ENCODE results near the gene TUG1. TPM values are rescaled to one million over a fixed set of nuclear protein-coding genes. Genes with fewer than 3 reads are reported as not detected.
A peak's percentile ranks its signal among the peaks of the same experiment; 100 is the strongest.

The TUG1 gene
- total RNA-seq, 1 donor from 2014 or later, result 112 TPM

DNA sequence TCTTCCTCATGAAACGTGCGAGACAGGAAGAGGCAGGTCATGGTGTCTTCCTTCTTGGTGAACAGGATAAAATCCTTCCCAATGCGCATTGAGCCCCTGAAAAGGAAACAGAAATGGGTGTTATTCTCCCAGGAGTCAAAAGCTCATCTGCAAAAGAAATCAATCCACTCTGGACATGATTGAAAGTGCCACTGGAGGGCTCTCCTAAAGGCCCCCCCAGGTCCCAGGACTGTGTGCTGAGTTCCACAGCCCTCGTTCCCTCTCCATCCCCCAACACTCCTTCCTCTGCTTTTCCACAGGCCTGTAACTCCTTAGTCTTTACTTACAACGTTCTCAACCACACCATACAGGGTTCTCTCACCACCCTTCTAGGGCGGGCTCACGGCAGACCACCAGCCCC, 22.7 kb upstream of the TUG1 start:
- Mint-ChIP-seq H3K36me3 (ENCODE audit: unreplicated experiment) (peaks cover 6% of the 10 kb centered on the region), H3K27ac (ENCODE audit: unreplicated experiment) (no peak overlapping the region)
- TF ChIP-seq, protein P1, sequence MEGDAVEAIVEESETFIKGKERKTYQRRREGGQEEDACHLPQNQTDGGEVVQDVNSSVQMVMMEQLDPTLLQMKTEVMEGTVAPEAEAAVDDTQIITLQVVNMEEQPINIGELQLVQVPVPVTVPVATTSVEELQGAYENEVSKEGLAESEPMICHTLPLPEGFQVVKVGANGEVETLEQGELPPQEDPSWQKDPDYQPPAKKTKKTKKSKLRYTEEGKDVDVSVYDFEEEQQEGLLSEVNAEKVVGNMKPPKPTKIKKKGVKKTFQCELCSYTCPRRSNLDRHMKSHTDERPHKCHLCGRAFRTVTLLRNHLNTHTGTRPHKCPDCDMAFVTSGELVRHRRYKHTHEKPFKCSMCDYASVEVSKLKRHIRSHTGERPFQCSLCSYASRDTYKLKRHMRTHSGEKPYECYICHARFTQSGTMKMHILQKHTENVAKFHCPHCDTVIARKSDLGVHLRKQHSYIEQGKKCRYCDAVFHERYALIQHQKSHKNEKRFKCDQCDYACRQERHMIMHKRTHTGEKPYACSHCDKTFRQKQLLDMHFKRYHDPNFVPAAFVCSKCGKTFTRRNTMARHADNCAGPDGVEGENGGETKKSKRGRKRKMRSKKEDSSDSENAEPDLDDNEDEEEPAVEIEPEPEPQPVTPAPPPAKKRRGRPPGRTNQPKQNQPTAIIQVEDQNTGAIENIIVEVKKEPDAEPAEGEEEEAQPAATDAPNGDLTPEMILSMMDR (IDR thresholded peaks at IDR 0.05; ENCODE audit: partially characterized antibody, unreplicated experiment), result no peak

DNA sequence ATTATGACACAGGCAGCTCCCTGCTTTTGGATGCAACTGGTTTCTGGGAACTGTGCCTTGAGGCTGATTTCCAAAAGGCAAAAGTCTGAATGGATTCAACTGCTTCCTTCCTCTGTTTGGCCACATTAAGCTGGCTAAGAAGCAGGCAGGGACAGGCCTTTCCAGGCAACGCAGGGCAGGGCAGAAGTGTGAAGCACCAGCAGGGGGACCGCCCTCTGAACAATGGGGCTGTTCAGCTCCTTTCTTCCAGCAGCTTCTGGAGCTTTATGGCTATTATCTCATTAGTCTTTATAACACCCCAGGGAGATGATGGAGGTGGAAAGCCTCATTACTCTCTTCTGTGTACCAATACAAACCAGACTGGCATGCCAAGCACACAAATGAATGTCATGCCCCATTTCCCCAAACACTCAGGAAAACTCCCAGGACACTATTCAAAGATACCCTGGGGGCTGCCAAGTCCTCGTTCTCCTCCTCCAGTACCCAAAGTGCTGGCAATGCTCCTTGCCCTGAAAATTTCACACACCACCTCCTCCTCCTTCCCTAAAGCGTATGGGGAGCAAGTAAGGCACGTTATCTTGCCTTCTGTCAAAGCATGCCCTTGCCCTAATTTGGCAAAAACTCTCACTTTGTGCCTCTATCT, 21.8 kb upstream of the TUG1 start:
- peak; percentile 67 for DNase-seq
- Mint-ChIP-seq H3K27ac (ENCODE audit: unreplicated experiment) (no peak overlapping the region), H3K4me3 (ENCODE audit: unreplicated experiment) (no peak overlapping the region), H3K27me3 (ENCODE audit: unreplicated experiment) (no peaks in the 10 kb centered on the region), H3K36me3 (ENCODE audit: unreplicated experiment) (peaks cover 6% of the 10 kb centered on the region), H3K9me3 (ENCODE audit: unreplicated experiment) (peaks cover 2% of the 10 kb centered on the region), H3K4me1 (ENCODE audit: low read depth, unreplicated experiment) (peaks cover 2% of the 10 kb centered on the region)
- TF ChIP-seq, protein P1 (IDR thresholded peaks at IDR 0.05; ENCODE audit: partially characterized antibody, unreplicated experiment), result no peak

More for the DNA sequence above, 22.7 kb upstream of the TUG1 start:
- H3K9me3 Mint-ChIP-seq (ENCODE audit: unreplicated experiment), result peaks cover 2% of the 10 kb centered on the region
- DNase-seq, result no peak
- peaks cover 7% of the 10 kb centered on the region for H3K4me1 Mint-ChIP-seq (ENCODE audit: low read depth, unreplicated experiment)
- no peaks in the 10 kb centered on the region for H3K27me3 Mint-ChIP-seq (ENCODE audit: unreplicated experiment)
- H3K4me3 Mint-ChIP-seq (ENCODE audit: unreplicated experiment), result no peak overlapping the region

DNA sequence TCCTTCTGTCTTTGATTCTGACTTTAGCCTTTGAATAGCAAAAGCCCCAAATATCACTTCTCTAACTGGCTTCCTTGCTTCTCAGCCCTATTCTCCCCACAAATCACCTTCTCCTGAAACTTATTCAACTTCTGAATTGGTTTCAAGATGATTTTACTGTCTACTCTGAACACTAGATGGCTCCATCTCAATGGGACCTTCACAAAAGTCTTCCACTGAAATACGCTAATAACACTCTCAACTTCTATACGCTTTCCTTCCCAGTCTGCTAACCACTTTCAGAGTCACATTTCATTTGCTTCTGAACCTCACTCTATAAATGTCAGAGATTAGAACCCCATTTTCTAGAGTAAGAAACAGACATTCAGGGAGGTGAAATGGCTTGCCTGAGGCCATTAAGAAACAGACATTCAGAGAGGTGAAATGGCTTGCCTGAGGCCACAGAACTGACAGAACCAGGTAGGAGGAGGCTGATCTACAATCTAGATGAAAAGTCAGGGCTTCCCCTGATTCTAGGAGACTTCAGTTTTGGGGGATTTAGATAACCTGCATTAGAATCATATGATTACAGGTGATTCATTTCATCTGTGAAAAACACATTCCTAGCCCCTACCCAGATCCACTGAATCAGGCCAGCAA, 21.1 kb upstream of the TUG1 start:
- no peak overlapping the region for H3K27ac Mint-ChIP-seq (ENCODE audit: unreplicated experiment)
- TF ChIP-seq, protein P1 (IDR thresholded peaks at IDR 0.05; ENCODE audit: partially characterized antibody, unreplicated experiment), result no peak
- no peaks in the 10 kb centered on the region for H3K27me3 Mint-ChIP-seq (ENCODE audit: unreplicated experiment)
- H3K9me3 Mint-ChIP-seq (ENCODE audit: unreplicated experiment), result peaks cover 2% of the 10 kb centered on the region
- no peak for DNase-seq
- peaks cover 6% of the 10 kb centered on the region for H3K36me3 Mint-ChIP-seq (ENCODE audit: unreplicated experiment)
- H3K4me1 Mint-ChIP-seq (ENCODE audit: low read depth, unreplicated experiment), result peaks cover 2% of the 10 kb centered on the region
- H3K4me3 Mint-ChIP-seq (ENCODE audit: unreplicated experiment), result no peak overlapping the region

DNA sequence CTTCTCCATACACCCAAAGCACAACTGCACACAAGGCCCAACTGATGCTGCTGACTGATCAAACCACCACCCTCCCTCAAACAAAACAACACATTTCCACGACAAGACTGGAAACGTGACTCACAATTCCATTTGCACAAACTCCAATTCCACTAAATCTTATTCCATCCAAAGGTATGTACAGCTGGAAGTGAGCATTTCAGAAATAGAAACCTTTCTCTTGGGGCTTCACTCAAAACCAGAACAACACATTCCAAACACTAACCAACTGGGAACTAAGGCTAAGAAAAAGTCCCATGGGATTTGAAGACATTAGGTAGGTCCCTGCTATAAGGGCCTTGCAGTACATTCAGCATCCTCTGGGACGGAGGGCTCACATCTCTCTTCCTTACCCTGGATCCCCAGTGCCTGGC, 20.1 kb upstream of the TUG1 start:
- H3K4me3 Mint-ChIP-seq (ENCODE audit: unreplicated experiment), result no peak overlapping the region
- no peaks in the 10 kb centered on the region for H3K27me3 Mint-ChIP-seq (ENCODE audit: unreplicated experiment)
- peaks cover 2% of the 10 kb centered on the region for H3K4me1 Mint-ChIP-seq (ENCODE audit: low read depth, unreplicated experiment)
- TF ChIP-seq, protein P1 (IDR thresholded peaks at IDR 0.05; ENCODE audit: partially characterized antibody, unreplicated experiment), result no peak
- H3K27ac Mint-ChIP-seq (ENCODE audit: unreplicated experiment), result no peak overlapping the region
- H3K36me3 Mint-ChIP-seq (ENCODE audit: unreplicated experiment), result peaks cover 6% of the 10 kb centered on the region
- no peak for DNase-seq
- H3K9me3 Mint-ChIP-seq (ENCODE audit: unreplicated experiment), result peaks cover 2% of the 10 kb centered on the region
